GM19025 (cell line): ENCODE results near the gene PCBP2.
"Not testable (repeated sequence)": the region's sequence is repeated elsewhere in the genome, so short reads cannot be mapped to it uniquely, and the experiment has no call there.

Experiments used
- ATAC-seq: cut with Tn5 transposase; IDR thresholded peaks from one replicate; pipeline ENCODE4 v1.9.1; 2021; ENCODE audit warnings: mild to moderate bottlenecking, low read depth, moderate library complexity; ENCODE audit not compliant: unreplicated experiment

Gene PCBP2

DNA sequence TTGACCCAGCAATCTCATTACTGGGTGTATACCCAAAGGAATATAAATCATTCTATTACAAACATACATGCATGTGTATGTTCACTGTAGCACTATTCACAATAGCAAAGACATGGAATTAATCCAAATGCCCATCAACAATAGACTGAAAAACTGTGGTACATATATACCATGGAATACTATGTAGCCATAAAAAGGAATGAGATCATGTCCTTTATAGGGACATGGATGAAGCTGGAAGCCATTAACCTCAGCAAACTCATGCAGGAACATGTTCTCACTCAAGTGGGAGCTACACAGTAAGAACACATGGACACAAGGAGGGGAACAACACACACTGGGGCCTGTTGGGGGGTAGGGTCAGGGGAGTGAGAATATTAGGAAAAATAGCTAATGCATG is 12.3 kb upstream of the PCBP2 start:
- ATAC-seq: not testable (repeated sequence)

DNA sequence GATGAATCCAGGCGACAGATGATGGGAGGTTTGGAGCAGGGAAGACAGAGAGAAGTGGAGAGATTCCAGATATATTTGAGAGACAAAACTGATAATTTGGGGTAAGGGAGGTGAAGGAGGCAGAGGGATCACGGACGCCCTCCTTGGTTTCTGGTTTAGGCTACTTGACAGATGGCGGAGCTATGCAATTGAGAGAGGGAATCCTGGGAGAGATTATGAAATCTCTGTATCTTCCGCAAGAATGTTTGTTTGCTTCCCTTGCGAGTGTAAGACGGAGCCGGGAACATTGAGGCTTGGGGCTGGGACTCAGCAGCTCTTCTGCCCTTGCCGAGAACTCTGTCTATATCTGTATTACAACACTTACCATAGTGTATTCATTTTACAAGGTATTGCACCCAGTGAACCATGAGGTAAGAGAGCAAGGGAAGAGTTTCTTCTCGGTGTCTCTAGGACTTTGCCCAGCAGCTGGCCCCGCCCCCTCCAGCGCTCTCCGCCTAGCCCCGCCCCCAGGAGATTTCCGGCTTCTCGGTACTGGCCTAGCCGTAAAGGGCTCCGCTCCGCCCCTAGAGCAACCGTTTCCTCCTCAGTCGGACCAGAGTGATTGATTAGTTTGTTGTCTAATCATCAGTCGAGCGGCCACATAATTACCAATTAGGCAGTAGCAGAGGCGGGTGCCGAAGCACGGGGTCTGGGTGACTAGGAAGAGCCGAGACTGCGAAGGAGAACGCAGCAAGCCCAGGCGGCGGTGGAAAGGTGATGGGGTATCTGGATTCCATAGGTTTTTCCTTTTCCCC is 10.7 kb upstream of the PCBP2 start, which contains the start of gene PRR13:
Gene PRR13 (plus strand): TSS at position 695 of the 794 bp plus-strand sequence. CDS start 981 bp downstream, outside the sequence.
- ATAC-seq: peak; percentile 99

- ATAC-seq: no peak
Observed at GRCh38 chr12:53443955-53444354, 7.9 kb upstream of the PCBP2 start.

- not testable (repeated sequence) for ATAC-seq
Observed at GRCh38 chr12:53444593-53445325, 7.1 kb upstream of the PCBP2 start.

DNA sequence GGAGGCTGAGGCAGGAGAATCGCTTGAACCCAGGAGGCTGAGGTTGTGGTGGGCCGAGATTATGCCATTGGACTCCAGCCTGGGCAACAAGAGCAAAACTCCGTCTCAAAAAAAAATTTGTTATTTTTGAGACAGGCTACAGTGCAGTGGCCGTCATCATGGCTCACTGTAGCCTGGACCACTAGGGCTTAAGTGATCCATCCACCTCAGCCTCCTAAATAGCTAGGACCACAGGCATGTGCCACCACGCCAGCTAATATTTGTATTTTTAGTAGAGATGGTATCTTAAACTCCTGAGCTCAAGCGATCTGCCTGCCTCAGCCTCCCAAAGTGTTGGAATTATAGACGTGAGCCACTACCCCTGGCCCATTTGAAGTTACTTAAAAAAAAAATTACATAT is 966 bp upstream of the PCBP2 start:
- ATAC-seq: no peak

GRCh38 chr12:53452159-53453077 is 516 bp downstream of the PCBP2 start:
- no peak for ATAC-seq

DNA sequence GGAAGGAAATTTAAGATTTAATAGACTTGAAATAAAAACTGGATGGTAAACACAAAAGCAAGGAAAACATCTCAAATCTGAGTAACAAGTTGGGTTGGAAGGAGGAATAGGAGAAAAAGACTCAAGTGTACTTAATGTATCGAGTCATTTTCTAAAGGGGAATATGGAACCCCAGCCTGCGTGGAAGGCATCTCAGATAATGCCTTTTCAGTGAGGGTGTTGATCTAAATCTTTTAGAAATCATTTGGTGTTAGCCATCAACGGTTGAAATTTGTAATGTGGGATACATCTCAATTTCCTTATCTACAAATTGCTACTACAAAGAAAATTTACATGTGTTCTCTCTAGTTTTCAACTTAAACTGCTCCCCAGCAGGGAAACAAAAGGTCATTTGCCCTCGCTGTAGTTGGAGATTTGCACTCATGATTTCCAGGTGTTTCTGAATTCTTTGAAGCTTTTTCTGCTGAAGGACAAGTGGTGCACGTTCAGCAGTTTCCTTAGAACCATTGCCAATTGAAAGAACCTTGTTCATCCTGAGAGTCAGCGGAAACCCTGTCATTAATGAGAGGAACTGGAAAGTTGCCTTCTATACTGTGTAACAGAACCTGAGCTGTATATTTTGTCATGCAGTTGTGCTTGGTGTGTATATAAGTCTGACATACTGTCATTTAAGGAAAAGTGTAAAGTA is 2.2 kb downstream of the PCBP2 start:
- ATAC-seq: no peak

DNA sequence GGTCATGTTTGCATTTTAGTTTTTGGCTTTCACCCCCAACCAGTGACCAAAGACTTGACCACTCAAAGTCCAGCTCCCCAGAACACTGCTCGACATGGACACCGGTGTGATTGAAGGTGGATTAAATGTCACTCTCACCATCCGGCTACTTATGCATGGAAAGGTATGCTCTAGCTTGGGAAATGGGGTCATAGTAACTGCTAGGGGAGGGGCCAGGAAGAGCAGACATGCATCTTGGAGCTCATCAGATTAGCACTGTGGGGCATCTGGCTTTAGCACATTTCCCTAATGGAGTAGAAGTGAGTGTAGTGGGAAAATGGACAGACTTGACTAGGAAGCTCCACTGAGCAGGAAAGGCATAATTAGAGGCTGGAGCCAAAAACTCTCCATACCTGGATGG is 2.8 kb downstream of the PCBP2 start:
- no peak for ATAC-seq

GRCh38 chr12:53456654-53457366 is 4.9 kb downstream of the PCBP2 start:
- no peak for ATAC-seq

- ATAC-seq: no peak
Observed at GRCh38 chr12:53459097-53459496, 7.2 kb downstream of the PCBP2 start.

DNA sequence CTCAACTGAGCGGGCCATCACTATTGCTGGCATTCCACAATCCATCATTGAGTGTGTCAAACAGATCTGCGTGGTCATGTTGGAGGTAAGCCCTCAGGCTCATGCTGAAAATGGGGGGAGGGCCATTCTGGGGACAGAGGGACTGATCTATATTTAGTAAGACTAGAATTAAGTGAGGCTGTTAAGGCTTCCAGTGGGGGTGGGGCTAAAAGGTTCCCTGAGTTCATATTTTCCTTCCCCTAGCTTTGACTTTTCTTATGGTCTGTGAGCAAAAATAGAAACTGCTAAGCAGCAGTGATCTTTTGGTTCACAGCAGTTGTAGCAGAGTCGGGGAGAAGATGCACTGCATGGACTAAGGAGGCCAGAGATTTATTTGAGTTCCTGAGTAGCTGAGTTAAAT is 9.2 kb downstream of the PCBP2 start:
- no peak for ATAC-seq

GRCh38 chr12:53461591-53461990 is 9.7 kb downstream of the PCBP2 start:
- no peak for ATAC-seq

GRCh38 chr12:53462935-53463334 is 11.0 kb downstream of the PCBP2 start:
- ATAC-seq: no peak

- no peak for ATAC-seq
Observed at GRCh38 chr12:53463802-53464560, 12.1 kb downstream of the PCBP2 start.

GRCh38 chr12:53464685-53465418 is 12.9 kb downstream of the PCBP2 start:
- no peak for ATAC-seq

GRCh38 chr12:53465679-53466078 is 13.8 kb downstream of the PCBP2 start:
- no peak for ATAC-seq

DNA sequence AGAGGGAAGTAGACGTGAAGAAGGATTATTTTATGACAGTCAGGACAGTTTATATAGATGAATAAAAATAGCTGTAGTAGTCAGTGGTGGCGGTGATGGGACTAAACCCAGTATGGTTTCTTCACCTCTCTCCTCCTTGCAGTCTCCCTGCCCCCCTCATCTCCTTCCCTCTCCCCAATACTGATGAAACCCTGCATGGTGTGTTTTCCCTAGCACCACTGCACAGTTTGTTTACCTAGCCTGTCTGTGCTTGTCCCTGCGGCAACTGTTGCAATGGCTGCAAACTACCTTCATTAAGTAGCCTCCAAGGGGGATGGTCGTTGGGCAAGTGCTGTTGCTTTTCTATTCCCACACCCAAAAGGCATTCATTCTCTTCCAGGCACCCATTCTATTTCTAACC is 14.7 kb downstream of the PCBP2 start:
- no peak for ATAC-seq

- no peak for ATAC-seq
Observed at GRCh38 chr12:53467082-53467481, 15.2 kb downstream of the PCBP2 start.
